Neuronal stem cell (in vitro differentiated cells): ENCODE data around the gene NBAS.

ENCODE experiments used
- DNase-seq: peaks from one replicate; pipeline ENCODE4 v3.0.0-alpha.2; 2013; ENCODE audit warnings: low spot score
- H2AFZ ChIP-seq: one replicate; pipeline ENCODE4 v1.6.1; 2013; ENCODE audit warnings: mild to moderate bottlenecking, low read length, inconsistent platforms
- H2AK5ac ChIP-seq: 2 replicates; pipeline ENCODE4 v1.6.1; 2013; ENCODE audit warnings: low read depth, mild to moderate bottlenecking, inconsistent platforms, low read length, moderate library complexity, mixed read lengths
- H2BK120ac ChIP-seq: 2 replicates; pipeline ENCODE4 v1.6.1; 2013; ENCODE audit warnings: low read depth, mild to moderate bottlenecking, inconsistent platforms, low read length, moderate library complexity, mixed read lengths
- H2BK12ac ChIP-seq: one replicate; pipeline ENCODE4 v1.6.1; 2013; ENCODE audit warnings: low read length, inconsistent platforms
- H2BK15ac ChIP-seq: 2 replicates; pipeline ENCODE4 v1.6.1; 2013; ENCODE audit warnings: mild to moderate bottlenecking, low read length, inconsistent platforms, mixed read lengths
- H2BK5ac ChIP-seq: one replicate; pipeline ENCODE4 v1.6.1; 2013; ENCODE audit warnings: inconsistent platforms, mild to moderate bottlenecking, low read length, moderate library complexity
- H3K14ac ChIP-seq: one replicate; pipeline ENCODE4 v1.6.1; 2013; ENCODE audit warnings: low read length, inconsistent platforms
- H3K18ac ChIP-seq: 2 replicates; pipeline ENCODE4 v1.6.1; 2013; ENCODE audit warnings: low read length, inconsistent platforms
- H3K23ac ChIP-seq: 2 replicates; pipeline ENCODE4 v1.6.1; 2013; ENCODE audit warnings: low read depth, mild to moderate bottlenecking, mixed read lengths, low read length, inconsistent platforms; ENCODE audit not compliant: poor library complexity
- H3K27ac ChIP-seq: replicated peaks from 3 replicates; pipeline ENCODE4 v1.5.1; 2013; ENCODE audit warnings: low read length, inconsistent platforms
- H3K27me3 ChIP-seq, 3 experiments: 2 replicates each; pipeline ENCODE4 v1.6.1; 2013; ENCODE audit warnings: low read length in 3 of 3, mild to moderate bottlenecking in 2 of 3, inconsistent platforms in 1 of 3, low read depth in 1 of 3, mixed read lengths in 1 of 3, moderate library complexity in 1 of 3; ENCODE audit not compliant: control insufficient read depth in 3 of 3, insufficient read depth in 3 of 3
- H3K36me3 ChIP-seq, 2 donors: replicated peaks in 1 of 2; 2 replicates each; pipeline ENCODE4 v1.6.1; 2013; ENCODE audit warnings: low read length in 2 of 2; ENCODE audit not compliant: control insufficient read depth in 2 of 2, insufficient read depth in 2 of 2
- H3K4ac ChIP-seq: 2 replicates; pipeline ENCODE4 v1.6.1; 2013; ENCODE audit warnings: inconsistent platforms, mild to moderate bottlenecking, low read length, moderate library complexity
- H3K4me1 ChIP-seq, 2 donors: 1 replicate in 1 of 2; 2 replicates in 1 of 2; pipeline ENCODE4 v1.6.1; 2013; ENCODE audit warnings: low read length in 2 of 2, low read depth in 1 of 2; ENCODE audit not compliant: control insufficient read depth in 2 of 2, insufficient read depth in 1 of 2
- H3K4me2 ChIP-seq: one replicate; pipeline ENCODE4 v1.6.1; 2013; ENCODE audit warnings: mild to moderate bottlenecking, low read length, inconsistent platforms; ENCODE audit not compliant: insufficient read depth, poor library complexity, severe bottlenecking
- H3K4me3 ChIP-seq, 2 donors: 2 replicates each; pipeline ENCODE4 v1.5.1; 2013; ENCODE audit warnings: low read length in 2 of 2, mild to moderate bottlenecking in 2 of 2, inconsistent platforms in 1 of 2, moderate library complexity in 1 of 2
- H3K79me1 ChIP-seq: one replicate; pipeline ENCODE4 v1.6.1; 2013; ENCODE audit warnings: low read depth, mild to moderate bottlenecking, inconsistent platforms, low read length, moderate library complexity
- H3K9ac ChIP-seq: one replicate; pipeline ENCODE4 v1.6.1; 2013; ENCODE audit warnings: mild to moderate bottlenecking, low read depth, low read length, inconsistent platforms; ENCODE audit not compliant: poor library complexity
- H3K9me3 ChIP-seq, 2 donors: replicated peaks in 1 of 2; 2 replicates each; pipeline versions ENCODE3 to v1.6.1; 2013; ENCODE audit warnings: low read length in 2 of 2, mild to moderate bottlenecking in 2 of 2, inconsistent platforms in 1 of 2, low read depth in 1 of 2, mixed read lengths in 1 of 2, moderate library complexity in 1 of 2; ENCODE audit not compliant: control insufficient read depth in 2 of 2, insufficient read depth in 1 of 2
- H4K8ac ChIP-seq: one replicate; pipeline ENCODE4 v1.6.1; 2013; ENCODE audit warnings: low read depth, mild to moderate bottlenecking, inconsistent platforms, low read length, moderate library complexity
- H4K91ac ChIP-seq: one replicate; pipeline ENCODE4 v1.6.1; 2013; ENCODE audit warnings: low read length, low read depth, mild to moderate bottlenecking, inconsistent platforms; ENCODE audit not compliant: poor library complexity
- WGBS, 2 donors: extraction: QIAGEN DNeasy Blood & Tissue Kit; methylation state at CpG; one replicate each; pipeline ENCODE4 v1.1.7; 2013; ENCODE audit warnings: missing lambda C conversion rate in 2 of 2, mixed read lengths in 1 of 2; ENCODE audit not compliant: insufficient read length in 2 of 2, insufficient replicate concordance in 1 of 2; ENCODE audit errors: extremely low coverage in 2 of 2; 5-methylcytosine and 5-hydroxymethylcytosine counted together

Gene NBAS

DNA sequence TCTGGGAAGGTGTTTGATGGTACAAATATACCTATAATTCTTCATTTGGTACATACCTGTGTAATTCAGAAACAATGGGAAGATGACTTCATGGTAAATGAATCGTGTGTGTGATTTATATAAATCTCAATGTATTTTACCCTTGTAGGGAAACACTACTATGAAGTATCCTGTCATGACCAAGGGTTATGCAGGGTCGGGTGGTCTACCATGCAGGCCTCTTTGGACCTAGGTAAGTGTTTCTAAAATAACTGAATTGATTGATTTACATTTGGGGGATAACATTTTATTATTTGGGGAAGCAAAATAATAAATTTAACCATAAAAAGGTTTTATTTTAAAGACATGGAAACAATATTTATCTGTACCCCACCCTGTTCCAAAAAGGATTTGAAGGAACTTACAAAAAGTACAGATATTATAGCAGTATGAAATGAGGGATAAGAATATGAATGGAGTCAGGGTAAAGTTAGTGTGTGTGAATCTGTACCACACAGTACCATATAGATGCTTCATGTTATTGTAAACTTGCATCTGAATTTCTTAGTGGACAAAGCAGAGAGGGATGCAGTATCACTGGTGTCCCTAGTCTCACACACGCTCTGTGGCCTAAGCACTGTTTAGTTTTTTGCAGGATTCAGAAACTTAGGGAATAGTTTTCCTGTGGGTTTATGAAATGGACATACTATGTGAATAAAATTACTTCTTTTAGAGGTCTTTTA lies 42.1 kb upstream of the NBAS start:
- H3K27me3 ChIP-seq = no peaks in the 10 kb centered on the region

GRCh38 chr2:15602393-15602792 lies 41.3 kb upstream of the NBAS start:
- peaks cover 2% of the 10 kb centered on the region for H3K79me1 ChIP-seq
- no peak overlapping the region for H3K4me3 ChIP-seq
- no peak overlapping the region for H2BK5ac ChIP-seq
- no peaks in the 10 kb centered on the region for H3K9me3 ChIP-seq
- H3K36me3 ChIP-seq = peaks cover 35 to 100% of the 10 kb centered on the region in 2 donors
- no peak overlapping the region for H3K18ac ChIP-seq
- H3K14ac ChIP-seq = no peak overlapping the region
- H3K27me3 ChIP-seq = no peaks in the 10 kb centered on the region
- H2BK15ac ChIP-seq = no peak overlapping the region
- H2BK12ac ChIP-seq = no peak overlapping the region
- H2AK5ac ChIP-seq = no peak overlapping the region
- no CpG with 5 or more reads among the region's 8 CpGs for WGBS, 2 donors
- H3K23ac ChIP-seq = no peak overlapping the region
- H3K4ac ChIP-seq = no peak overlapping the region
- no peak overlapping the region for H3K27ac ChIP-seq
- H3K4me1 ChIP-seq = no peaks in the 10 kb centered on the region
- H2AFZ ChIP-seq = no peak overlapping the region
- H3K4me2 ChIP-seq = no peak overlapping the region
- H4K91ac ChIP-seq = no peak overlapping the region
- no peak overlapping the region for H3K9ac ChIP-seq
- no peak overlapping the region for H2BK120ac ChIP-seq
- no peak for DNase-seq
- H4K8ac ChIP-seq = no peak overlapping the region

More for the DNA sequence above, 42.1 kb upstream of the NBAS start:
- no CpG with 5 or more reads among the region's 3 CpGs for WGBS, 2 donors
- H2AFZ ChIP-seq = no peak overlapping the region
- H2BK5ac ChIP-seq = no peak overlapping the region
- no peak for DNase-seq
- no peak overlapping the region for H4K91ac ChIP-seq
- H3K4me3 ChIP-seq = no peak overlapping the region
- no peak overlapping the region for H2BK120ac ChIP-seq
- no peak overlapping the region for H2BK12ac ChIP-seq
- H3K4ac ChIP-seq = no peak overlapping the region
- H3K23ac ChIP-seq = no peak overlapping the region
- no peak overlapping the region for H3K18ac ChIP-seq
- H4K8ac ChIP-seq = no peak overlapping the region
- no peak overlapping the region for H3K27ac ChIP-seq
- H3K14ac ChIP-seq = no peak overlapping the region
- no peak overlapping the region for H2BK15ac ChIP-seq
- no peaks in the 10 kb centered on the region for H3K4me1 ChIP-seq
- no peak overlapping the region for H3K9ac ChIP-seq
- no peak overlapping the region for H2AK5ac ChIP-seq
- H3K9me3 ChIP-seq = no peaks in the 10 kb centered on the region
- H3K36me3 ChIP-seq = peaks cover 42 to 100% of the 10 kb centered on the region in 2 donors
- no peak overlapping the region for H3K4me2 ChIP-seq
- peaks cover 2% of the 10 kb centered on the region for H3K79me1 ChIP-seq

GRCh38 chr2:15601681-15602080 lies 40.5 kb upstream of the NBAS start:
- H4K8ac ChIP-seq = no peak overlapping the region
- no peak overlapping the region for H3K14ac ChIP-seq
- H2BK12ac ChIP-seq = no peak overlapping the region
- H4K91ac ChIP-seq = no peak overlapping the region
- no peak overlapping the region for H3K4me3 ChIP-seq
- no peak for DNase-seq
- no peak overlapping the region for H3K27ac ChIP-seq
- no peak overlapping the region for H2AK5ac ChIP-seq
- H3K4ac ChIP-seq = no peak overlapping the region
- no peak overlapping the region for H2BK120ac ChIP-seq
- peaks cover 34 to 100% of the 10 kb centered on the region in 2 donors for H3K36me3 ChIP-seq
- no CpG with 5 or more reads among the region's 1 CpG for WGBS, 2 donors
- H3K23ac ChIP-seq = no peak overlapping the region
- no peaks in the 10 kb centered on the region for H3K4me1 ChIP-seq
- no peak overlapping the region for H3K4me2 ChIP-seq
- no peaks in the 10 kb centered on the region for H3K27me3 ChIP-seq
- H3K18ac ChIP-seq = no peak overlapping the region
- H3K79me1 ChIP-seq = peaks cover 2% of the 10 kb centered on the region
- no peak overlapping the region for H2AFZ ChIP-seq
- H2BK5ac ChIP-seq = no peak overlapping the region
- no peaks in the 10 kb centered on the region for H3K9me3 ChIP-seq
- H3K9ac ChIP-seq = no peak overlapping the region
- H2BK15ac ChIP-seq = no peak overlapping the region

- H3K4me1 ChIP-seq = no peaks in the 10 kb centered on the region
- H2BK12ac ChIP-seq = no peak overlapping the region
- no peaks in the 10 kb centered on the region for H3K9me3 ChIP-seq
- no peak overlapping the region for H3K4me2 ChIP-seq
- no peak overlapping the region for H3K23ac ChIP-seq
- H3K27me3 ChIP-seq = no peaks in the 10 kb centered on the region
- peaks cover 2% of the 10 kb centered on the region for H3K79me1 ChIP-seq
- H3K14ac ChIP-seq = no peak overlapping the region
- no peak for DNase-seq
- H4K91ac ChIP-seq = no peak overlapping the region
- H3K18ac ChIP-seq = no peak overlapping the region
- H2AK5ac ChIP-seq = no peak overlapping the region
- H3K4me3 ChIP-seq = no peak overlapping the region
- peaks cover 32 to 100% of the 10 kb centered on the region in 2 donors for H3K36me3 ChIP-seq
- H2BK5ac ChIP-seq = no peak overlapping the region
- H2BK15ac ChIP-seq = no peak overlapping the region
- no CpG with 5 or more reads among the region's 1 CpG for WGBS, 2 donors
- no peak overlapping the region for H4K8ac ChIP-seq
- no peak overlapping the region for H3K4ac ChIP-seq
- no peak overlapping the region for H3K9ac ChIP-seq
- H2AFZ ChIP-seq = no peak overlapping the region
- H3K27ac ChIP-seq = no peak overlapping the region
- H2BK120ac ChIP-seq = no peak overlapping the region
These were observed 38.9 kb upstream of the NBAS start for GRCh38 chr2:15599994-15600393.
